Putamen (tissue), 1 donor: ENCODE results near the gene ZNF280D.
"Not testable (repeated sequence)": the region's sequence is repeated elsewhere in the genome, so short reads cannot be mapped to it uniquely, and the experiment has no call there.

Source experiments
- DNase-seq: peaks from one replicate; pipeline ENCODE4 v3.0.0-alpha.2; 2016; ENCODE audit warnings: low spot score

ZNF280D gene

DNA sequence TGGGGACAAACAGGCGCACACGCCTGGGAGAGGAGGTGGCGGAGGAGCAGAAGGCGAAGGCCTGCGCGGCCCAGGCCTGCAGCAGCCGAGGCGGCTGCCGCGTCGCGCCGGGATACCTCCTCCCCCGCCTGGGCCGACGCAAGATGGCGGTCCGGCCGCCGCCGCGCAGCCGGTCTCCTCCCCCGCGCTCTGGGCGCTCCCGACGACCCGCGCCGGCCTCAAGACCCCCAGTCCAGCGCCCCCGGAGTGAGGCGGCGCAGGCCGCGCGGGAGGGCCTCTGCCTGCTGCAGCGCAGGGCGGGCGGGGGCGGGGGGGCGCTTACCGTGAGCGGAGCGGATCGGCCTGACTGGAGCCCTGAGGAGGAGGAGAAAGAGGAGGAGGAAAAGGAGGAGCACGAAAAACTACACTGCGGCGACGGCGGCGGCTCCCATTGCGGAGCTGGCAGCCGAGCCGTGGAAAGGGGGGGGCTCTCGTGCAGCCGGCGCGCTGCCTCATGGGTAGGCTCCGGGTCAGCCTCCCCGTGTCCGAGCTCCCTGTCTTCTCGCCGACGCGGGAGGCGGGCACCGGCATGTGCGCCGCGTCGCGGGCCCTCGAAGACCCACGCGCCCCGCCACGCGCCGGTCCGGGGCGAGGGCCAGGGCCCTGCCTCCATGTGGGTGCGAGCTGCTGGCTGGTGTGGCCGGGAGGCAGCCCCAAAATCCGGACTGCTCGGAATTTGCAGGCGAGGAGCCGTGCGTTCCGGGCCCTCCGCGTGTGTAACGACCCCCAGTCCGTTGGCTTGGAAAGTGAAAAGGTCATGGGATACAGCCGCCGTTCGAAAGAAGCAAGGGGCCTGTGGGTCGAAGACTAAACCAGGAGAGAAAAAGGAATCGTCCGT lies at the start of gene ZNF280D:
ZNF280D (minus strand) TSS at position 374 of the 877 bp plus-strand sequence. CDS start 26,400 bp downstream, outside the sequence.
- DNase-seq, result peak; percentile 89

- no peak for DNase-seq
Measured at GRCh38 chr15:56782306-56782705, 49.0 kb upstream of the ZNF280D start.

GRCh38 chr15:56781666-56782065 lies 48.4 kb upstream of the ZNF280D start:
- DNase-seq, result no peak

DNA sequence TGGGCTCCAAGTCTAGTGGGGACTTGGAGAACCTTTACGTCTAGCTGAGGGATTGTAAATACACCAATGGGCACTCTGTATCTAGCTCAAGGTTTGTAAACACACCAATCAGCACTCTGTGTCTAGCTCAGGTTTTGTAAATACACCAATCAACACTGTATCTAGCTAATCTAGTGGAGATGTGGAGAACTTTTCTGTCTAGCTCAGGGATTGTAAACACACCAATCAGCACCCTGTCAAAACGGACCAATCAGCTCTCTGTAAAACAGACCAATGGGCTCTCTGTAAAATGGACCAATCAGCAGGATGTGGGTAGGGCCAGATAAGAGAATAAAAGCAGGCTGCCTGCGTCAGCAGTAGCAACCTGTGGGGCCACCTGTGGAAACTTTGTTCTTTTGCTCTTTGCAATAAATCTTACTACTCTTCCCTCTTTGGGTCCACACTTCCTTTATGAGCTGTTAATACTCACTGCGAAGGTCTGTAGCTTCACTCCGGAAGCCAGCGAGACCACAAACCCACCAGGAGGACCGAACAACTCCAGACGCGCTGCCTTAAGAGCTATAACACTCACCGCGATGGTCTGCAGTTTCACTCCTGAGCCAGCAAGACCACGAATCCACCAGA lies 46.9 kb upstream of the ZNF280D start:
- DNase-seq, result not testable (repeated sequence)

GRCh38 chr15:56779449-56779848 lies 46.1 kb upstream of the ZNF280D start:
- DNase-seq, result not testable (repeated sequence)

- no peak for DNase-seq
Measured at GRCh38 chr15:56778761-56779160, 45.5 kb upstream of the ZNF280D start.

- DNase-seq, result no peak
Measured at GRCh38 chr15:56776839-56777238, 43.5 kb upstream of the ZNF280D start.

GRCh38 chr15:56775641-56776040 lies 42.3 kb upstream of the ZNF280D start:
- no peak for DNase-seq

DNA sequence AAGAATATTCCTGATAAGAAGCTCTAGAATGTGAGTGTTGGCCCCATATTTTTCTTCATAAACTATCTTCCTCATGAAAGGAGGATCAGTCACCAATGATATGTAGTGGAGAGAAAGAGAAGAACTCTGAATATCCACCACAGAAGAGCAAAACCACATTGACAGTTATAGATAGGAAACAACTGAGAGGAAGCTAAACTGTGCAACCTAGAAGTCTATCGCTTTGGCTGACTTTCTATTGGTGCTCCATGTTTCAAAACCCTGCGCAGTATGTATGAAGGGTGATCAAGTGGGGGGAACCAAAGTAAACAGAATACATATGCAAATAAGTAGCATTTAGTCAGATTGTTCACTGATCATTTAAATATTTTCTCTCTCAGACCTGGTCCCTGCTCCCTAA lies 41.0 kb upstream of the ZNF280D start:
- DNase-seq, result no peak

GRCh38 chr15:56772868-56773639 lies 39.7 kb upstream of the ZNF280D start:
- no peak for DNase-seq

- DNase-seq, result no peak
Measured at GRCh38 chr15:56770173-56770572, 36.9 kb upstream of the ZNF280D start.

- no peak for DNase-seq
Measured at GRCh38 chr15:56767315-56767714, 34.0 kb upstream of the ZNF280D start.

DNA sequence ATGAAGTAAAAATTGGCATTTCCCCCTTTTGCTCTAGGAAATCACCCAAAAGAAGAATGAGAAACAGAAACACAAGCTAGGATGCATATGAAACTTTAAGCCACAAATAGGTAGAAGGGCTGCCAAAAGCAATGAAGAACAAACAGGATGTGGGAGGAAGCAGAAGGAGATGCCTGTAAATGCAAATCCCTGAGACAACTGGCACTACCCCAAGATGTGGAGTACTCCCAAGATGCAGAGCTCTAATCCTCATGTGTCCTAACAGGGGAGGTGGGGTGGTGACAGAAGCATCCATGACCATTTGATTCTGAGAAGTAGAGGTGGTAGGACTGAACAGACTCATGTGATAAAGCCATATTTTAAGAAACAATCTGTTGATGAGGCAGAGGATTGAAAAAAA lies 31.9 kb upstream of the ZNF280D start:
- DNase-seq, result no peak

DNA sequence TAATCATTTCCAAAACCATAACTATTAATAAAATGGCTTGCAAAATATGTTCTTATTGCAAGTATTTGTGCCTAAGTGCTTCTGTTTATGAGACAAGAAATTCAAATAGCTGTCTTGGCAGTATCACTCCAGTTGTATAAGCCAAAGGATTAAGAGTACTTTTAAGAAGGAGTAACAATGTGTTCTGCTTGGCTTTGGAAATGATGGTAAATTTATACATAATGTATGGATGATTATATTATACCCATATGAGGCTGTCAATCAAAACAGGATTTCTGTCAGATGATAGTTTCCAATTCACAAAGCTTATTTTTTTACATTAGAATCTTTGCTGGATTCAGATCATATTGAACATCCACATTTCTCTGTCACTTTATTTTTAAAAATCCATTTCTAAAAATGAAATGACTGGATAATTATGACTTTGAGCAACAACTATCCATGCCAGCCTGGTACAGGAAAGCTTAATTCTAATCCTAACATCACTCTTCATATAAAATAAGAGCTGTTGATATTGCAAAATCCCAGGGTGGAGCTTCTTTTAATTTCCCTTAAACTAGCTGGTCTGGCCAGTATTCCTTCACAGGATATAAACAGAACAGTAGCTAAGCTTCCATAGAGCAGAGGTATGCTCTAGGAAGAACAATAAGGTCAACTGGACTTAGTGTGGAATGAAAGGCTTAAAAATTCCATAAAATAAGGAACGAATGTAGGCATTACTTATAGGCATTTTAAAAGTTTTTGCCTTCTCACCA lies 30.0 kb upstream of the ZNF280D start:
- DNase-seq, result no peak

- DNase-seq, result no peak
Measured at GRCh38 chr15:56760186-56760585, 26.9 kb upstream of the ZNF280D start.

GRCh38 chr15:56759450-56759845 lies 26.1 kb upstream of the ZNF280D start:
- DNase-seq, result no peak

- DNase-seq, result no peak
Measured at GRCh38 chr15:56758770-56759449, 25.6 kb upstream of the ZNF280D start.

- DNase-seq, result no peak
Measured at GRCh38 chr15:56757875-56758274, 24.6 kb upstream of the ZNF280D start.

DNA sequence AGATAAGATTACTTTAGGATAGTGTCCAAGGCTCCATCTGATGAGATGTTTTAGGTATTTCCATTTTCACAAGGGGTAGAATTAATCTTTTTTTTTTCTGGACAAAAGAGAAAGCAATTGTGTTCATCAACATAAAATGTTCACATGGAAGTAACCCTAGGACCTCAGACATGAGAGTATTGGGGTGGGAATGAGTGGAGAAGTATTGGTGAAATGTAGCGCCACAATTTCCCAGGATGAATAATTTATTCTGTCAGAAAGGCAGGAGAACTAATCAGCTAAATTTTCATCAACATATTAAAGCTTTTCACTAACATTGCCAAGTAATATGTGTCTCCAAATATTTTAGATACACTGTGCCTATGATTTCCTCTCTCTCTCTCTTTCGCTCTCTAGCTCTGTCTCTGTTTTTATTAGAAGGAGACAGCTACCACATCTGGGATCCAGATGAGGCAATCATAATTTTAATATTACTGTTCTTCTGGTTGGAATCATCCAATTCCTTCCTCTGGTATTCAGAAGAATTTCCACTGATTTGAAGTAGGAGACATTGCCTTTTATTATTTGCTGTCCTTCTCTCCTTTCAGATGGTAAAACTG lies 21.6 kb upstream of the ZNF280D start:
- DNase-seq, result no peak

DNA sequence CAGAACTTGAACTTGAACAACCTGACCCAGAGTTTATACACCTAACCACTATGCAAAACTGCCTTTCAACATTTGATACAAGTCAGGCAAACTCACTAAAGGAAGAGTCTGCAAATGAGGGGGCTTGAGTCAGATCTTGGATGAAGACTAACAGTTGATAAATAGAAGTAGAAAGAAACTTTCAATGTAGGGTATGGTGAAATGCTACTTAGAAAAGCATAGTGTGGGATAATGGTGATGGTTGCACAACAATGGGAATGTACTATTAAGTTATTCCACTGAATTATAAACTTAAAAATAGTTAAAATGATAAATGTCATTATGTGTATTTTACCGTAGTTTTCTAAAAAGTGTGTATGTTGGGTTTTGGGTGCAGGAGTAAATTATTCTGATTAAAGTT lies 19.7 kb upstream of the ZNF280D start:
- no peak for DNase-seq

GRCh38 chr15:56749982-56750381 lies 16.7 kb upstream of the ZNF280D start:
- no peak for DNase-seq
